Tongue (tissue), 2 donors: ENCODE results near the gene TSPAN9. TPM values are rescaled to one million over a fixed set of nuclear protein-coding genes. Genes with fewer than 3 reads are reported as not detected.

Experiments
- DNase-seq: peaks from one replicate; pipeline ENCODE4 v3.0.0-alpha.2; 2015
- total RNA-seq: library from RNA; depleted of rRNA; stranded (reverse); fragments of >200 nt; gene quantifications from one replicate; pipeline ENCODE4 v1.2.3, GENCODE V29; 2014

Gene TSPAN9
- total RNA-seq, 1 donor from 2014 or later: 162 TPM

GRCh38 chr12:3101309-3102024, 24.3 kb downstream of the TSPAN9 start:
- no peak for DNase-seq

GRCh38 chr12:3102771-3103410, 25.7 kb downstream of the TSPAN9 start:
- no peak for DNase-seq

- no peak for DNase-seq
Observed at GRCh38 chr12:3103806-3104205, 26.6 kb downstream of the TSPAN9 start.

DNA sequence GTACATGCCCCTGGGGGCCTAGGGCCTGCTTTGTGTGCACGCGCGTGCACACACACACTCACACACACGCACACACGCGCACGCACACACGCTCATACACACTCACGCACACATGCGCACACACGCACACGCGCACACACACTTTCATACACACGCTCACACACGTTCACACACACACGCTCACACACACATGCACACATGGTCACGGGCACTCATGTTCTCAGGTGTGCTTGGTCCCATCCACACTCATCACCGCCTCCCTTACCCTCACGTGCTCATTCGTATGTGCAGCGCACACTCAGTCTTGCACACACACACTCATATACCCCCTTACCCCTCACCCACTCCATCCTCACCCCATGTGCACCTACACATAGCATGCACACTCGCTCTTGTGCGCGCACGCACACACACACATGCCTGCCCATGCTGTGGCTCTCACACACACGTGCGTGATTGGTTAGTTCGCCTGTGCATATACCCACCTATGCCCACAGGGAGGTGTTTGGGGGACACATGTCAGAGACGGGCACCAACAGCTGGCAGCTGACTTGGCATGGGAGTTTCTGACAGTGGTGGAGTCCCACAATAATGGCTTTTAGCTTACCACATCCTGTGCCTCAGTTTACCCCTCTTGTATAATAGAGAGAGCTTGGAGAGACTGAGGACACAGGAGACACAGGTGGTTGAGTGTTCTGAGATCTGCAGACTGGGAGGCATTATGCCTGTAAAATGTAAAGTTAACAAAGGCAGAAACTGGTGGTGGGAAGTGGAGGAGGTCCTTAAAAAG, 28.7 kb downstream of the TSPAN9 start:
- DNase-seq: no peak

GRCh38 chr12:3106579-3106978, 29.4 kb downstream of the TSPAN9 start:
- DNase-seq: no peak

- no peak for DNase-seq
Observed at GRCh38 chr12:3107071-3107583, 29.9 kb downstream of the TSPAN9 start.

- DNase-seq: no peak
Observed at GRCh38 chr12:3107954-3108353, 30.8 kb downstream of the TSPAN9 start.

DNA sequence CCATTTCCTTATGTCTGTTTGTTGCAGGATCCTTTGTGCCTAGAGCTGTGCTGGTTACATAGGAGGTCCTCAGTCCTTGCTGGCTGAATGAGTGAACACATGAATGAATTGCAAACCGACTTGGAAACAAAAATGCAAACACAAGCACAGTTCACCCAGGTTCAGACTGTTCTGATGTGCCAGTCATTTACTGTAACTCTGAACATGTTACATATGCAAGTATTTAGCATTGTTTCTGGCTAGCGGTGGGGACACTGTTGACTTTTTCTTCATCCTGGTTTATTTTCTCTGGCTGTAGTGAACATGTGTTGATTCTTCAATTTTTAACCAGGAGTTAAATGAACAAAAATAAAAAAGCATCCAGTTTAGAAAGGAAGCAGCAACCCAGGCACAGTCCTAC, 33.4 kb downstream of the TSPAN9 start:
- DNase-seq: peak; percentile 59

- DNase-seq: no peak
Observed at GRCh38 chr12:3113671-3114325, 36.6 kb downstream of the TSPAN9 start.

DNA sequence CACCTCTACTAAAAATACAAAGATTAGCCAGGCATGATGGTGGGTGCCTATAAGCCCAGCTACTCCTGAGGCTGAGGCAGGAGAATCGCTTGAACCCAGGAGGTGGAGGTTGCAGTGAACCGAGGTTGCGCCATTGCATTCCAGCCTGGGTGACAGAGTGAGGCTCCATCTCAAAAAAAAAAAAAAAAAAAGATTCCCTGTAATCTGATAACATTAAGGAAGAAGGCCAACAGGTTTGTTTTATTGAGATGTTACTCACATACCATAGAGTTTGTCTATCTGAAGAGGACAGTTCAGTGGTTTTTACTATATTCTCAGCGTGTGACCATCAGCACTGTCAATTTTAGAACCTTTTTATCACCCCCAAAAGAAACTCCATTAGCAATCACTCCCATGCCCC, 37.5 kb downstream of the TSPAN9 start:
- no peak for DNase-seq

DNA sequence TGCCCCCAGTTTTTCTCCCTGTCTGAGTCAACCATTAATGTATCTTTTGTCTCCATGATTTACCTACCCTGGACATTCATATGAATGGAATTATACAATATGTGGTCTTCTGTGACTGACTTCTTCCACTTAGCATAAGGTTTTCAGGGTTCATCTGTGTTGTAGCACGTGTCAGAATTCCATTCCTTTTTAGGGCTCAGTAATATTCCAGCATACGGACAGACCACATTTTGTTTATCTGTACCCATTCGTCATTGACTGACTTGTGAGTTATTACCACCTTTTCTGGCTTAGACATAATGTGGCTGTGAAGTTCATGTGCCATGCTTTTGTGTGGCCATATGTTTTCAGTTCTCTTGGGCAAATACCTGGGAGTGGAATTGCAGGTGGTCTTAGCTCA, 37.9 kb downstream of the TSPAN9 start:
- no peak for DNase-seq

GRCh38 chr12:3116106-3116844, 39.1 kb downstream of the TSPAN9 start:
- no peak for DNase-seq

- no peak for DNase-seq
Observed at GRCh38 chr12:3117144-3117581, 40.0 kb downstream of the TSPAN9 start.

DNA sequence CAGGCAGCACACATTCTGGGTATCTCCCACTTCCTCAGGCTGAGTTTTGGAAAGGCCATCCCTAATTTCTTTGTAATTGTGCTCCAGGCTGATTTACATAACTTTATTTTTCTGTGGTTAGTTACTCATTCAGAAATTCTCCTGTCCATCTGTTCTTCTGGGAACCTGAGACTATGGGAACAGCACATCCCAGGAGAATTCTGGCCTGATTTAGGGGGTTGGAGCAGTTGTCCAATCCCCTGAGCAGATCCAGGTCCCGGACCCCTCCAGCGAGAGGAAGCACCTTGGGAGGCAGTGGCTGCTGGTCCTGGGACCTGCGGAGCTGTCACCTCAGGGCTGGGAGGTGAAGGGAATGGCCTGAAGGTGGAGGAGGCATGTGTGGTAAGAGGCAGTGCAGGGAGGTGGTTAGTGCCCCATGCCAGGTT, 40.4 kb downstream of the TSPAN9 start:
- no peak for DNase-seq

- DNase-seq: no peak
Observed at GRCh38 chr12:3119192-3119755, 42.1 kb downstream of the TSPAN9 start.

DNA sequence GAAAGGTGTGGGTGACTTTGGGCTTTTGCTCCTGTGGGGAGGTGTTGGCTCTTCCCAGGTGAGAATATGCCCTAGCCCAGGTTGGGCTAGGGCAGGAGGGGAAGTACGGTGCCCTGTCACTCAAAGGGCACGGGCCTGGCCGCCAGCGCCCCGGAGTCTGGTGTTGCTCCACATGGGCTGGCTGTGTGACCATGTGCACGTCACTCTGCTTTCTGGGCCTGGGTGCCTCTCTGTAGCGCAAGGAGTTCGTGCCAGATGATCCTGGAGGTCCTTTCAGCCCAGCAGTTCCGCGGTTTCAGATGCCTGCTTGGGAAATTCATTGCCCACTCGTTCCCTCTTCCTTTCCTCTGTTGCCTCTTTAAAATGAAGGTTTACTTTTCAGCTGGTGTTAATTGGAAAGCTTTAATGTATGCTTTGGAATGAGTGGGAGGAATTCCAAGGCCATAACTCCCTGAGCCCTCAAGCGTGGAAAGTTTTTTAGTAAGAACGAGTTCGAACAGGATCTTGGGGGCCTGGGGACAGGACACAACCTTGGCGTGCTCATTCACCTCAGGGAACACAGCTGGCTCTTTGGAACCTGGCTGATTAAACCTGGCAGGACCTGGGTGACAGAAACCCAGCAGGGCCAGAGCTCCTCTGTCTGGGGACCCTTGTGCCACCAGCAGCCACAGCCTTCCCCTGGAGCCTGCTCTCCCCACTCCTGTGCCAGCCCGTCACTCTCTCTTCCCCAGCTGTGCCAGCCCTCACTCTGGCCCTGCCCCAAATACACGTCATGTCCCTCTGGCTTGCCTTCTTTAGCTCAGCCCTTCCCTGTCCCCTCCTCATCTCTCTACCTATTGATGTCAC, 42.8 kb downstream of the TSPAN9 start:
- DNase-seq: peak; percentile 85

GRCh38 chr12:3120701-3121100, 43.5 kb downstream of the TSPAN9 start:
- no peak for DNase-seq

GRCh38 chr12:3122841-3123678, 45.9 kb downstream of the TSPAN9 start:
- no peak for DNase-seq

GRCh38 chr12:3123729-3124128, 46.5 kb downstream of the TSPAN9 start:
- DNase-seq: no peak
